ENCODE data around the gene UTS2B. TPM values are rescaled to one million over a fixed set of nuclear protein-coding genes. Genes with fewer than 3 reads are reported as not detected.
A peak's percentile ranks its signal among the peaks of the same experiment; 100 is the strongest.

The UTS2B gene
- total and polyA plus RNA-seq, 12 donors = 0.07 to 0.69 (median 0.43) TPM; not detected in 5

GRCh38 chr3:191328383-191328961, 1.9 kb downstream of the UTS2B start:
- Histone ChIP-seq H3K4me1 (replicated peaks in 1 of 2) (peaks cover 24 to 39% of the 10 kb centered on the region in 2 donors), H3K36me3 (replicated peaks in 1 of 2) (no peaks in the 10 kb centered on the region), H3K4me3 (peak overlapping the region in 2 of 4 donors; percentile 34 to 96), H3K27me3 (no peaks in the 10 kb centered on the region), H3K27ac (peak overlapping the region in 4 of 5 donors; percentile 90 to 97 (median 93)), H3K9me3 (replicated peaks in 1 of 3) (no peaks in the 10 kb centered on the region)
- intact Hi-C loops (cut with DNase I) = no loop called here
- no peak for DNase-seq
- TF ChIP-seq POLR2A (IDR thresholded peaks at IDR 0.05) = no peak
- TF ChIP-seq CTCF (IDR thresholded peaks at IDR 0.05) = no peak
- WGBS, 4 donors = 55 to 60% (median 57%) methylated on average over 9 of the region's 9 CpGs

GRCh38 chr3:191327526-191327925, 2.8 kb downstream of the UTS2B start:
- no peak for DNase-seq
- Histone ChIP-seq H3K4me1 (replicated peaks in 1 of 2) (peaks cover 21 to 30% of the 10 kb centered on the region in 2 donors), H3K36me3 (replicated peaks in 1 of 2) (no peaks in the 10 kb centered on the region), H3K4me3 (no peak overlapping the region), H3K27me3 (no peaks in the 10 kb centered on the region), H3K27ac (no peak overlapping the region), H3K9me3 (replicated peaks in 1 of 3) (no peaks in the 10 kb centered on the region)
- no peak for TF ChIP-seq POLR2A (IDR thresholded peaks at IDR 0.05)
- no peak for TF ChIP-seq CTCF (IDR thresholded peaks at IDR 0.05)
- intact Hi-C loops (cut with DNase I) = no loop called here
- WGBS, 4 donors = 38 to 59% (median 55%) methylated on average over 2 of the region's 2 CpGs

- Histone ChIP-seq H3K4me1 (replicated peaks in 1 of 2) (peaks cover 0 to 8% of the 10 kb centered on the region in 2 donors), H3K27me3 (no peaks in the 10 kb centered on the region), H3K4me3 (no peak overlapping the region), H3K27ac (no peak overlapping the region), H3K9me3 (replicated peaks in 1 of 3) (no peaks in the 10 kb centered on the region), H3K36me3 (replicated peaks in 1 of 2) (no peaks in the 10 kb centered on the region)
- intact Hi-C loops (cut with DNase I) = no loop called here
- no peak for DNase-seq
- WGBS, 4 donors = 89 to 93% (median 91%) methylated on average over 2 of the region's 2 CpGs
- no peak for TF ChIP-seq CTCF (IDR thresholded peaks at IDR 0.05)
- no peak for TF ChIP-seq POLR2A (IDR thresholded peaks at IDR 0.05)
Measured at GRCh38 chr3:191324936-191325335, 5.4 kb downstream of the UTS2B start.

- H3K27ac ChIP-seq = no peak overlapping the region
- WGBS, 4 donors = 89 to 95% (median 94%) methylated on average over 4 of the region's 4 CpGs
- H3K4me3 ChIP-seq = no peak overlapping the region
- intact Hi-C loops (cut with DNase I) = no loop called here
- H3K4me1 ChIP-seq (replicated peaks in 1 of 2) = no peaks in the 10 kb centered on the region
- H3K27me3 ChIP-seq = no peaks in the 10 kb centered on the region
- TF ChIP-seq CTCF (IDR thresholded peaks at IDR 0.05) (no peak), POLR2A (IDR thresholded peaks at IDR 0.05) (no peak)
- no peaks in the 10 kb centered on the region for H3K9me3 ChIP-seq (replicated peaks in 1 of 3)
- H3K36me3 ChIP-seq (replicated peaks in 1 of 2) = no peaks in the 10 kb centered on the region
- DNase-seq = no peak
Measured at GRCh38 chr3:191321019-191321767, 9.1 kb downstream of the UTS2B start.
